A673 (cell line): ENCODE results near the gene PDE6D. TPM values are rescaled to one million over a fixed set of nuclear protein-coding genes. Genes with fewer than 3 reads are reported as not detected.
"Not testable (repeated sequence)": the region's sequence is repeated elsewhere in the genome, so short reads cannot be mapped to it uniquely, and the experiment has no call there.

Experiments
- BruUV-seq: library from RNA; stranded (reverse); fragments of 400-500 nt; replicated peaks from 2 replicates; lab custom pipeline; 2021; lab: Mats Ljungman, UMichigan
- CTCF ChIA-PET: fragments of 300-600 bp; sonication (Branson Sonifier 250); formaldehyde crosslinking; loops from one replicate; lab custom pipeline; 2022; ENCODE audit warnings: antibody characterized with exemption; lab: Charles Lee
- POLR2A ChIA-PET: fragments of 300-600 bp; sonication (Branson Sonifier 250); formaldehyde crosslinking; loops from one replicate; lab custom pipeline; 2022; ENCODE audit warnings: antibody characterized with exemption; ENCODE audit not compliant: low non-redundant PET; lab: Charles Lee
- DNase-seq: peaks from one replicate; pipeline ENCODE4 v3.0.0-alpha.2; 2015; ENCODE audit warnings: low spot score
- H3K27ac ChIP-seq: fragments of 200-600 bp; sonication (generic); 2 replicates; pipeline ENCODE4 v1.5.1; 2016; ENCODE audit warnings: mixed run types, low read depth, mild to moderate bottlenecking, mixed read lengths, antibody characterized with exemption, low read length; ENCODE audit not compliant: poor library complexity, severe bottlenecking
- H3K27me3 ChIP-seq: fragments of 200-600 bp; sonication (generic); replicated peaks from 2 replicates; pipeline ENCODE4 v1.6.1; 2017; ENCODE audit warnings: mixed run types, low read depth, mild to moderate bottlenecking, mixed read lengths, antibody characterized with exemption, low read length; ENCODE audit not compliant: insufficient read depth, poor library complexity
- H3K36me3 ChIP-seq: fragments of 200-600 bp; sonication (generic); 2 replicates; pipeline ENCODE4 v1.6.1; 2016; ENCODE audit warnings: mixed run types, mild to moderate bottlenecking, mixed read lengths, antibody characterized with exemption, low read length; ENCODE audit not compliant: insufficient read depth, poor library complexity, severe bottlenecking
- H3K4me1 ChIP-seq: fragments of 200-600 bp; sonication (generic); 2 replicates; pipeline ENCODE4 v1.6.1; 2017; ENCODE audit warnings: mixed run types, mild to moderate bottlenecking, mixed read lengths, antibody characterized with exemption, low read length; ENCODE audit not compliant: insufficient read depth, poor library complexity, severe bottlenecking
- H3K4me3 ChIP-seq: fragments of 200-600 bp; sonication (generic); 2 replicates; pipeline ENCODE4 v1.5.1; 2016; ENCODE audit warnings: low read depth, mixed run types, mild to moderate bottlenecking, mixed read lengths, low read length; ENCODE audit not compliant: poor library complexity, severe bottlenecking
- H3K9me3 ChIP-seq: fragments of 200-600 bp; sonication (generic); 2 replicates; pipeline ENCODE4 v1.6.1; 2016; ENCODE audit warnings: mixed run types, low read depth, mild to moderate bottlenecking, mixed read lengths, antibody characterized with exemption, low read length; ENCODE audit not compliant: poor library complexity, severe bottlenecking
- CTCF ChIP-seq: fragments of 300-800, 200-600 bp; sonication (generic); conservative IDR thresholded peaks from 2 replicates; pipeline ENCODE4 v1.5.1; 2017; ENCODE audit warnings: low read depth, mild to moderate bottlenecking, antibody characterized with exemption, low read length, moderate library complexity, mixed read lengths
- EZH2 ChIP-seq: fragments of 200-600 bp; sonication (generic); IDR thresholded peaks from 2 replicates; pipeline ENCODE4 v1.6.1; 2017; ENCODE audit warnings: borderline replicate concordance, low read depth, mild to moderate bottlenecking, mixed read lengths, antibody characterized with exemption, low read length; ENCODE audit not compliant: poor library complexity, severe bottlenecking
- intact Hi-C: fragments of 100-400 bp; cut with micrococcal nuclease; formaldehyde crosslinking; loops from one replicate; pipeline ENCODE4 v1.10.0; 2022; ENCODE audit not compliant: unreplicated experiment
- total RNA-seq: library from RNA; stranded (reverse); gene quantifications from 2 replicates; pipeline ENCODE4 v1.2.3, GENCODE V29; 2021

Gene PDE6D
- total RNA-seq, 1 experiment from 2014 or later: 19.7 TPM

GRCh38 chr2:231751042-231751815 is 29.9 kb downstream of the PDE6D start:
- intact Hi-C loops: no loop called here
- POLR2A ChIA-PET: no interaction called here
- no peak overlapping the region for H3K27ac ChIP-seq
- H3K4me3 ChIP-seq: no peak overlapping the region
- no TSS peak for BruUV-seq
- CTCF ChIA-PET: interaction anchor here (0.7 kb wide), 1 partner anchor 95 kb away, joined by 3 read pairs; no protein-coding TSS in a partner anchor
- no peaks in the 10 kb centered on the region for H3K36me3 ChIP-seq
- H3K27me3 ChIP-seq: no peaks in the 10 kb centered on the region
- H3K9me3 ChIP-seq: no peaks in the 10 kb centered on the region
- TF ChIP-seq EZH2 (no peak), CTCF (no peak)
- H3K4me1 ChIP-seq: no peaks in the 10 kb centered on the region
- no peak for DNase-seq

GRCh38 chr2:231749016-231749415 is 32.1 kb downstream of the PDE6D start:
- CTCF ChIA-PET, DNase-seq, H3K36me3 ChIP-seq, H3K4me3 ChIP-seq, H3K4me1 ChIP-seq, intact Hi-C loops, H3K27me3 ChIP-seq, H3K27ac ChIP-seq, POLR2A ChIA-PET, BruUV-seq, H3K9me3 ChIP-seq: not testable (repeated sequence)

GRCh38 chr2:231748153-231748896 is 32.8 kb downstream of the PDE6D start:
- H3K4me3 ChIP-seq, BruUV-seq, H3K36me3 ChIP-seq, H3K27ac ChIP-seq, DNase-seq, H3K4me1 ChIP-seq, CTCF ChIA-PET, H3K9me3 ChIP-seq, POLR2A ChIA-PET, intact Hi-C loops, H3K27me3 ChIP-seq: not testable (repeated sequence)

- DNase-seq: no peak
- Histone ChIP-seq H3K27ac (no peak overlapping the region), H3K27me3 (no peaks in the 10 kb centered on the region), H3K36me3 (no peaks in the 10 kb centered on the region), H3K4me1 (no peaks in the 10 kb centered on the region), H3K4me3 (no peak overlapping the region), H3K9me3 (no peaks in the 10 kb centered on the region)
- CTCF ChIA-PET: no interaction called here
- intact Hi-C loops: no loop called here
- no TSS peak for BruUV-seq
- POLR2A ChIA-PET: interaction anchor here (0.7 kb wide), 1 partner anchor 37 kb away, joined by 3 read pairs; the partner anchor contains the start of gene PTMA
- no peak for TF ChIP-seq CTCF
- no peak for TF ChIP-seq EZH2
Observed at GRCh38 chr2:231745303-231746038, 35.6 kb downstream of the PDE6D start.
